WI38 (cell line): ENCODE data around the gene GJD3.
A peak's percentile ranks its signal among the peaks of the same experiment; 100 is the strongest.

Source experiments
- H3K4me3 ChIP-seq: 2 replicates; pipeline ENCODE4 v1.5.1; 2011; ENCODE audit warnings: low read depth, mild to moderate bottlenecking, control low read depth, low read length
- TF ChIP-seq, protein P1 (sequence below): IDR thresholded peaks from 2 replicates; pipeline ENCODE4 v1.5.1; 2012; ENCODE audit warnings: low read depth, mild to moderate bottlenecking, control low read depth, low read length

The GJD3 gene

DNA sequence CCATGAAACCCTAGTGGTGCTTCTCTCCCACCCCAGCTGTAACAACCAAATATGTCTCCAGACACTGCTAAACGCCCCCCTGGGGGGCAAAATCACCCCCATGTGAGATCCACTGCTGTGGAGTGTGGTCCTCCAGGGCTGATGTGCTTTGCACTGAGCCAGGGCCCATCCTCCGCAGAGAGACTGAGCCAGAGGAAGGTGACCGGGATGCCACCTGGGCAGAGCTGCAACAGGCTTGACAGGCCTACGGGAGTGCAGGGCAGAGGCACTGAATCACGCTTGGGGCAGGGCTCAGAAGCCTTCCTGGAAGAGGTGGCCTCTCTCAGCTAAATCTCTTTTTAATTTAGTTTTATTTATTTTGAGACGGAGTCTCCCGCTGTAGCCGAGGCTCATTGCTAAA, 4.4 kb downstream of the GJD3 start:
- TF ChIP-seq, protein P1, sequence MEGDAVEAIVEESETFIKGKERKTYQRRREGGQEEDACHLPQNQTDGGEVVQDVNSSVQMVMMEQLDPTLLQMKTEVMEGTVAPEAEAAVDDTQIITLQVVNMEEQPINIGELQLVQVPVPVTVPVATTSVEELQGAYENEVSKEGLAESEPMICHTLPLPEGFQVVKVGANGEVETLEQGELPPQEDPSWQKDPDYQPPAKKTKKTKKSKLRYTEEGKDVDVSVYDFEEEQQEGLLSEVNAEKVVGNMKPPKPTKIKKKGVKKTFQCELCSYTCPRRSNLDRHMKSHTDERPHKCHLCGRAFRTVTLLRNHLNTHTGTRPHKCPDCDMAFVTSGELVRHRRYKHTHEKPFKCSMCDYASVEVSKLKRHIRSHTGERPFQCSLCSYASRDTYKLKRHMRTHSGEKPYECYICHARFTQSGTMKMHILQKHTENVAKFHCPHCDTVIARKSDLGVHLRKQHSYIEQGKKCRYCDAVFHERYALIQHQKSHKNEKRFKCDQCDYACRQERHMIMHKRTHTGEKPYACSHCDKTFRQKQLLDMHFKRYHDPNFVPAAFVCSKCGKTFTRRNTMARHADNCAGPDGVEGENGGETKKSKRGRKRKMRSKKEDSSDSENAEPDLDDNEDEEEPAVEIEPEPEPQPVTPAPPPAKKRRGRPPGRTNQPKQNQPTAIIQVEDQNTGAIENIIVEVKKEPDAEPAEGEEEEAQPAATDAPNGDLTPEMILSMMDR = no peak
- no peak overlapping the region for H3K4me3 ChIP-seq

GRCh38 chr17:40358323-40359038, 6.1 kb downstream of the GJD3 start:
- H3K4me3 ChIP-seq = peak overlapping the region; percentile 27
- TF ChIP-seq, protein P1 = peak; percentile 82

DNA sequence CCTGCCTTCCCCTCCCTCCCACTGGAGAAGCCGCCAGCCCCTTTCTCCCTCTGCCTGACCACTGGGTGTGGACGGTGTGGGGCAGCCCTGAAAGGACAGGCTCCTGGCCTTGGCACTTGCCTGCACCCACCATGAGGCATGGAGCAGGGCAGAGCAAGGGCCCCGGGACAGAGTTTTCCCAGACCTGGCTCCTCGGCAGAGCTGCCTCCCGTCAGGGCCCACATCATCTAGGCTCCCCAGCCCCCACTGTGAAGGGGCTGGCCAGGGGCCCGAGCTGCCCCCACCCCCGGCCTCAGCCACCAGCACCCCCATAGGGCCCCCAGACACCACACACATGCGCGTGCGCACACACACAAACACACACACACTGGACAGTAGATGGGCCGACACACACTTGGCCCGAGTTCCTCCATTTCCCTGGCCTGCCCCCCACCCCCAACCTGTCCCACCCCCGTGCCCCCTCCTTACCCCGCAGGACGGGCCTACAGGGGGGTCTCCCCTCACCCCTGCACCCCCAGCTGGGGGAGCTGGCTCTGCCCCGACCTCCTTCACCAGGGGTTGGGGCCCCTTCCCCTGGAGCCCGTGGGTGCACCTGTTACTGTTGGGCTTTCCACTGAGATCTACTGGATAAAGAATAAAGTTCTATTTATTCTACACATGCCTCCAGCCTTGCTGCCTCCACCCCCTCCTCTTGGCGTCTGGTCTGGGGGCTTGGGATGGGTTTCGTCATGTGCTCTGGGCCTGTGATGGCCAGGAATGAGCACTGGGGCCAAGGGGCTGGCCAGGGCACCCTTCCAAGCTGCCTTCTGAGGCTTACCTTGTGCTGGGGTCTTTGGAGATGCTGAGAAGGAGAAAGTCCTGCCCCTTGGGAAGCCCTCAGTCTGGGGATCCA, 7.3 kb downstream of the GJD3 start:
- TF ChIP-seq, protein P1 = no peak
- H3K4me3 ChIP-seq = no peak overlapping the region

- TF ChIP-seq, protein P1 = no peak
- H3K4me3 ChIP-seq = no peak overlapping the region
Observed at GRCh38 chr17:40355804-40356758, 8.5 kb downstream of the GJD3 start.

GRCh38 chr17:40355123-40355803, 9.3 kb downstream of the GJD3 start:
- H3K4me3 ChIP-seq = no peak overlapping the region
- TF ChIP-seq, protein P1 = peak; percentile 89

GRCh38 chr17:40354221-40355122, 10.1 kb downstream of the GJD3 start:
- no peak overlapping the region for H3K4me3 ChIP-seq
- TF ChIP-seq, protein P1 = no peak
